ENCODE measurements around the gene RAB24.
"Not testable (repeated sequence)": the region's sequence is repeated elsewhere in the genome, so short reads cannot be mapped to it uniquely, and the experiment has no call there.

RAB24 gene

GRCh38 chr5:177269976-177270375 lies 33.5 kb downstream of the RAB24 start:
- peaks cover 95% of the 10 kb centered on the region for H3K36me3 ChIP-seq (ENCODE audit: insufficient read depth, low read depth, low read length)
- H3K9ac ChIP-seq (ENCODE audit: low read depth, low read length): no peak overlapping the region
- H3K4me1 ChIP-seq (ENCODE audit: insufficient read depth, low read length): no peaks in the 10 kb centered on the region
- H3K9me3 ChIP-seq (ENCODE audit: insufficient read depth, low read depth, low read length): no peaks in the 10 kb centered on the region
- no peaks in the 10 kb centered on the region for H3K27me3 ChIP-seq (ENCODE audit: insufficient read depth, low read length)
- H3K27ac ChIP-seq (ENCODE audit: low read length): no peak overlapping the region
- H3K4me3 ChIP-seq (ENCODE audit: low read length): no peak overlapping the region

GRCh38 chr5:177269232-177269895 lies 34.2 kb downstream of the RAB24 start:
- Histone ChIP-seq H3K27ac (ENCODE audit: low read length) (no peak overlapping the region), H3K27me3 (ENCODE audit: insufficient read depth, low read length) (no peaks in the 10 kb centered on the region), H3K36me3 (ENCODE audit: insufficient read depth, low read depth, low read length) (peaks cover 95% of the 10 kb centered on the region), H3K4me1 (ENCODE audit: insufficient read depth, low read length) (no peaks in the 10 kb centered on the region), H3K9me3 (ENCODE audit: insufficient read depth, low read depth, low read length) (no peaks in the 10 kb centered on the region), H3K4me3 (ENCODE audit: low read length) (no peak overlapping the region), H3K9ac (ENCODE audit: low read depth, low read length) (no peak overlapping the region)

GRCh38 chr5:177265395-177265794 lies 38.1 kb downstream of the RAB24 start:
- no peak overlapping the region for H3K4me3 ChIP-seq (ENCODE audit: low read length)
- no peaks in the 10 kb centered on the region for H3K9me3 ChIP-seq (ENCODE audit: insufficient read depth, low read depth, low read length)
- H3K9ac ChIP-seq (ENCODE audit: low read depth, low read length): no peak overlapping the region
- no peaks in the 10 kb centered on the region for H3K27me3 ChIP-seq (ENCODE audit: insufficient read depth, low read length)
- H3K4me1 ChIP-seq (ENCODE audit: insufficient read depth, low read length): no peaks in the 10 kb centered on the region
- peaks cover 98% of the 10 kb centered on the region for H3K36me3 ChIP-seq (ENCODE audit: insufficient read depth, low read depth, low read length)
- H3K27ac ChIP-seq (ENCODE audit: low read length): no peak overlapping the region

GRCh38 chr5:177264178-177264577 lies 39.3 kb downstream of the RAB24 start:
- H3K27me3 ChIP-seq (ENCODE audit: insufficient read depth, low read length): no peaks in the 10 kb centered on the region
- no peak overlapping the region for H3K4me3 ChIP-seq (ENCODE audit: low read length)
- no peaks in the 10 kb centered on the region for H3K4me1 ChIP-seq (ENCODE audit: insufficient read depth, low read length)
- H3K36me3 ChIP-seq (ENCODE audit: insufficient read depth, low read depth, low read length): peaks cover 98% of the 10 kb centered on the region
- no peaks in the 10 kb centered on the region for H3K9me3 ChIP-seq (ENCODE audit: insufficient read depth, low read depth, low read length)
- H3K27ac ChIP-seq (ENCODE audit: low read length): no peak overlapping the region
- no peak overlapping the region for H3K9ac ChIP-seq (ENCODE audit: low read depth, low read length)

- no peak overlapping the region for H3K27ac ChIP-seq (ENCODE audit: low read length)
- H3K4me1 ChIP-seq (ENCODE audit: insufficient read depth, low read length): no peaks in the 10 kb centered on the region
- no peaks in the 10 kb centered on the region for H3K9me3 ChIP-seq (ENCODE audit: insufficient read depth, low read depth, low read length)
- peaks cover 97% of the 10 kb centered on the region for H3K36me3 ChIP-seq (ENCODE audit: insufficient read depth, low read depth, low read length)
- no peak overlapping the region for H3K9ac ChIP-seq (ENCODE audit: low read depth, low read length)
- H3K27me3 ChIP-seq (ENCODE audit: insufficient read depth, low read length): no peaks in the 10 kb centered on the region
- H3K4me3 ChIP-seq (ENCODE audit: low read length): no peak overlapping the region
Measured at GRCh38 chr5:177261510-177261909, 42.0 kb downstream of the RAB24 start.

- H3K27me3 ChIP-seq (ENCODE audit: insufficient read depth, low read length): no peaks in the 10 kb centered on the region
- H3K4me3 ChIP-seq (ENCODE audit: low read length): no peak overlapping the region
- peaks cover 97% of the 10 kb centered on the region for H3K36me3 ChIP-seq (ENCODE audit: insufficient read depth, low read depth, low read length)
- no peaks in the 10 kb centered on the region for H3K9me3 ChIP-seq (ENCODE audit: insufficient read depth, low read depth, low read length)
- H3K9ac ChIP-seq (ENCODE audit: low read depth, low read length): no peak overlapping the region
- H3K27ac ChIP-seq (ENCODE audit: low read length): no peak overlapping the region
- no peaks in the 10 kb centered on the region for H3K4me1 ChIP-seq (ENCODE audit: insufficient read depth, low read length)
Measured at GRCh38 chr5:177260961-177261360, 42.6 kb downstream of the RAB24 start.

GRCh38 chr5:177258711-177259110 lies 44.8 kb downstream of the RAB24 start:
- H3K4me1 ChIP-seq (ENCODE audit: insufficient read depth, low read length); H3K27ac ChIP-seq (ENCODE audit: low read length): not testable (repeated sequence)
- H3K36me3 ChIP-seq (ENCODE audit: insufficient read depth, low read depth, low read length): peaks cover 97% of the 10 kb centered on the region

GRCh38 chr5:177256296-177256695 lies 47.2 kb downstream of the RAB24 start:
- H3K4me3 ChIP-seq (ENCODE audit: low read length): no peak overlapping the region
- H3K36me3 ChIP-seq (ENCODE audit: insufficient read depth, low read depth, low read length): peaks cover 97% of the 10 kb centered on the region
- H3K9ac ChIP-seq (ENCODE audit: low read depth, low read length): no peak overlapping the region
- no peaks in the 10 kb centered on the region for H3K9me3 ChIP-seq (ENCODE audit: insufficient read depth, low read depth, low read length)
- no peaks in the 10 kb centered on the region for H3K27me3 ChIP-seq (ENCODE audit: insufficient read depth, low read length)
- no peak overlapping the region for H3K27ac ChIP-seq (ENCODE audit: low read length)
- H3K4me1 ChIP-seq (ENCODE audit: insufficient read depth, low read length): no peaks in the 10 kb centered on the region

More at GRCh38 chr5:177258711-177259110, 44.8 kb downstream of the RAB24 start:
- H3K27me3 ChIP-seq (ENCODE audit: insufficient read depth, low read length); H3K4me3 ChIP-seq (ENCODE audit: low read length); H3K9ac ChIP-seq (ENCODE audit: low read depth, low read length); H3K9me3 ChIP-seq (ENCODE audit: insufficient read depth, low read depth, low read length): not testable (repeated sequence)

GRCh38 chr5:177253252-177253651 lies 50.3 kb downstream of the RAB24 start:
- Histone ChIP-seq H3K36me3 (ENCODE audit: insufficient read depth, low read depth, low read length) (peaks cover 96% of the 10 kb centered on the region), H3K4me1 (ENCODE audit: insufficient read depth, low read length) (no peaks in the 10 kb centered on the region), H3K9ac (ENCODE audit: low read depth, low read length) (no peak overlapping the region), H3K9me3 (ENCODE audit: insufficient read depth, low read depth, low read length) (no peaks in the 10 kb centered on the region), H3K27me3 (ENCODE audit: insufficient read depth, low read length) (no peaks in the 10 kb centered on the region), H3K4me3 (ENCODE audit: low read length) (no peak overlapping the region), H3K27ac (ENCODE audit: low read length) (no peak overlapping the region)

All from iPS-20b (cell line).